Measurements from ENCODE around the gene GRHL1. TPM values are rescaled to one million over a fixed set of nuclear protein-coding genes. Genes with fewer than 3 reads are reported as not detected.

Gene GRHL1
- total RNA-seq, 1 experiment from 2014 or later: 0.96 TPM

- H3K27me3 Mint-ChIP-seq (ENCODE audit: insufficient read depth, unreplicated experiment): no peaks in the 10 kb centered on the region
- no peak overlapping the region for H3K4me3 Mint-ChIP-seq (ENCODE audit: unreplicated experiment)
- H3K9me3 Mint-ChIP-seq (ENCODE audit: unreplicated experiment): no peaks in the 10 kb centered on the region
- DNase-seq (ENCODE audit: unreplicated experiment): no peak
- POLR2A ChIA-PET: no interaction called here
- H3K27ac Mint-ChIP-seq (ENCODE audit: low read depth, unreplicated experiment): no peak overlapping the region
- no peaks in the 10 kb centered on the region for H3K4me1 Mint-ChIP-seq (ENCODE audit: insufficient read depth, unreplicated experiment)
- BruUV-seq (replicated peaks): no TSS peak
- no peaks in the 10 kb centered on the region for H3K36me3 Mint-ChIP-seq (ENCODE audit: insufficient read depth, unreplicated experiment)
- TF ChIP-seq, protein P1, sequence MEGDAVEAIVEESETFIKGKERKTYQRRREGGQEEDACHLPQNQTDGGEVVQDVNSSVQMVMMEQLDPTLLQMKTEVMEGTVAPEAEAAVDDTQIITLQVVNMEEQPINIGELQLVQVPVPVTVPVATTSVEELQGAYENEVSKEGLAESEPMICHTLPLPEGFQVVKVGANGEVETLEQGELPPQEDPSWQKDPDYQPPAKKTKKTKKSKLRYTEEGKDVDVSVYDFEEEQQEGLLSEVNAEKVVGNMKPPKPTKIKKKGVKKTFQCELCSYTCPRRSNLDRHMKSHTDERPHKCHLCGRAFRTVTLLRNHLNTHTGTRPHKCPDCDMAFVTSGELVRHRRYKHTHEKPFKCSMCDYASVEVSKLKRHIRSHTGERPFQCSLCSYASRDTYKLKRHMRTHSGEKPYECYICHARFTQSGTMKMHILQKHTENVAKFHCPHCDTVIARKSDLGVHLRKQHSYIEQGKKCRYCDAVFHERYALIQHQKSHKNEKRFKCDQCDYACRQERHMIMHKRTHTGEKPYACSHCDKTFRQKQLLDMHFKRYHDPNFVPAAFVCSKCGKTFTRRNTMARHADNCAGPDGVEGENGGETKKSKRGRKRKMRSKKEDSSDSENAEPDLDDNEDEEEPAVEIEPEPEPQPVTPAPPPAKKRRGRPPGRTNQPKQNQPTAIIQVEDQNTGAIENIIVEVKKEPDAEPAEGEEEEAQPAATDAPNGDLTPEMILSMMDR (IDR thresholded peaks at IDR 0.05; ENCODE audit: unreplicated experiment): no peak
- intact Hi-C loops (cut with micrococcal nuclease): no loop called here
- CTCF ChIA-PET: interaction anchor here (0.5 to 4.2 kb wide), 3 partner anchors 31 to 402 kb away, joined by 4 to 18 read pairs (median 6); no protein-coding TSS in a partner anchor
Observed at GRCh38 chr2:10031886-10032745, 80.6 kb downstream of the GRHL1 start.

DNA sequence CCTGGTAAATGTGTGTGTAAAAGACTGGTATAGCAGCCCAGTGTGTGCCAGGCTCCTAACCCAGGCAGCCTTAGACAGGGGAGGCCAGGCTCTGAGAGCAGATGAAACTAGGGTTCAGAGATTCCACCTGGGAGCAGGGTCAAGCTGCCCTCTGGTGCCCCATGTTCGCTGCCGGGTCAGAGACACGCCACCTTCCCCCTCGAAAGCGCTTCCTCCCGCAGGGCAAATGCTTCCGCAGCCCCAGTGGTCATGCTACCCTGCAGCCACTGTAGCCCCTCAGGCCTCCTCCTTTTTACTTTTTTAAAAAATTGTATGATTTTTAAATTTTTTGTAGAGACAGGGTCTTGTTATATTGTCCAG is 81.2 kb downstream of the GRHL1 start:
- ChIA-PET POLR2A (no interaction called here), CTCF (interaction anchor here (0.5 to 4.2 kb wide), 2 partner anchors 48 to 401 kb away, joined by 4 to 18 read pairs; no protein-coding TSS in a partner anchor)
- TF ChIP-seq, protein P1 (IDR thresholded peaks at IDR 0.05; ENCODE audit: unreplicated experiment): no peak
- Mint-ChIP-seq H3K27ac (ENCODE audit: low read depth, unreplicated experiment) (no peak overlapping the region), H3K27me3 (ENCODE audit: insufficient read depth, unreplicated experiment) (no peaks in the 10 kb centered on the region), H3K4me1 (ENCODE audit: insufficient read depth, unreplicated experiment) (no peaks in the 10 kb centered on the region), H3K36me3 (ENCODE audit: insufficient read depth, unreplicated experiment) (no peaks in the 10 kb centered on the region), H3K9me3 (ENCODE audit: unreplicated experiment) (no peaks in the 10 kb centered on the region), H3K4me3 (ENCODE audit: unreplicated experiment) (no peak overlapping the region)
- no TSS peak for BruUV-seq (replicated peaks)
- intact Hi-C loops (cut with micrococcal nuclease): no loop called here
- no peak for DNase-seq (ENCODE audit: unreplicated experiment)

GRCh38 chr2:10033251-10034006 is 81.9 kb downstream of the GRHL1 start:
- intact Hi-C loops (cut with micrococcal nuclease): no loop called here
- Mint-ChIP-seq H3K36me3 (ENCODE audit: insufficient read depth, unreplicated experiment) (no peaks in the 10 kb centered on the region), H3K4me1 (ENCODE audit: insufficient read depth, unreplicated experiment) (no peaks in the 10 kb centered on the region), H3K27ac (ENCODE audit: low read depth, unreplicated experiment) (no peak overlapping the region), H3K4me3 (ENCODE audit: unreplicated experiment) (no peak overlapping the region), H3K9me3 (ENCODE audit: unreplicated experiment) (no peaks in the 10 kb centered on the region), H3K27me3 (ENCODE audit: insufficient read depth, unreplicated experiment) (no peaks in the 10 kb centered on the region)
- no TSS peak for BruUV-seq (replicated peaks)
- no peak for DNase-seq (ENCODE audit: unreplicated experiment)
- ChIA-PET POLR2A (no interaction called here), CTCF (interaction anchor here (1.0 to 4.2 kb wide), 3 partner anchors 13 to 49 kb away, joined by 3 to 18 read pairs (median 3); no protein-coding TSS in a partner anchor)
- TF ChIP-seq, protein P1 (IDR thresholded peaks at IDR 0.05; ENCODE audit: unreplicated experiment): no peak
